HepG2 (cell line): ENCODE data around the gene ACTR3. TPM values are rescaled to one million over a fixed set of nuclear protein-coding genes. Genes with fewer than 3 reads are reported as not detected.

ENCODE experiments used
- ASH2L ChIP-seq: fragments of 300-600, 200-600 bp; sonication (generic); IDR thresholded peaks from 2 replicates; pipeline ENCODE4 v1.7.0; 2017; ENCODE audit warnings: low read depth, mild to moderate bottlenecking, moderate library complexity, mixed read lengths, low read length; ENCODE audit not compliant: insufficient read length
- ERF ChIP-seq: IDR thresholded peaks from 2 replicates; pipeline ENCODE4 v1.6.1; 2018; ENCODE audit warnings: missing biosample characterization, missing genetic modification reagents
- HMG20A ChIP-seq: IDR thresholded peaks from 2 replicates; pipeline ENCODE4 v1.6.1; 2016; ENCODE audit warnings: borderline replicate concordance
- KLF6 ChIP-seq: IDR thresholded peaks from 2 replicates; pipeline ENCODE4 v1.8.0; 2016; ENCODE audit warnings: missing biosample characterization, missing genetic modification reagents
- MAZ ChIP-seq, 2 experiments: sonication (generic) in 1 of 2; formaldehyde crosslinking in 1 of 2; IDR thresholded peaks; 2 replicates each; pipeline versions ENCODE4 v1.5.0 to v1.6.1; 2012 to 2020; ENCODE audit warnings: low read depth in 2 of 2, mild to moderate bottlenecking in 2 of 2, borderline replicate concordance in 1 of 2, improper control_type of control experiment in 1 of 2, low read length in 1 of 2, missing genetic modification reagents in 1 of 2, moderate library complexity in 1 of 2
- PAWR ChIP-seq: sonication (generic); formaldehyde crosslinking; IDR thresholded peaks from 2 replicates; pipeline ENCODE4 v1.4.0; 2020; ENCODE audit warnings: missing genetic modification reagents, mild to moderate bottlenecking, borderline replicate concordance
- RXRB ChIP-seq: IDR thresholded peaks from 2 replicates; pipeline ENCODE4 v1.6.1; 2016; ENCODE audit warnings: borderline replicate concordance, missing genetic modification reagents, missing compliant biosample characterization
- SKI ChIP-seq: fragments of 450-650 bp; IDR thresholded peaks from one replicate; pipeline ENCODE4 v1.6.1; 2018; ENCODE audit warnings: mild to moderate bottlenecking; ENCODE audit not compliant: partially characterized antibody
- SP1 ChIP-seq, 2 experiments: fragments of 450-650 bp in 1 of 2; sonication (generic) in 1 of 2; formaldehyde crosslinking in 1 of 2; IDR thresholded peaks; 2 replicates each; pipeline versions ENCODE4 v1.4.0 to v1.6.1; 2016 to 2020; ENCODE audit warnings: missing genetic modification reagents in 1 of 2
- STAT5B ChIP-seq: sonication (generic); formaldehyde crosslinking; IDR thresholded peaks from 2 replicates; pipeline ENCODE4 v1.4.0; 2020; ENCODE audit warnings: missing genetic modification reagents
- U2AF2 ChIP-seq: fragments of 200-400 bp; formaldehyde crosslinking; IDR thresholded peaks from 2 replicates; pipeline ENCODE4 v1.6.1; 2017; ENCODE audit warnings: low read depth, mild to moderate bottlenecking, low read length
- ZNF121 ChIP-seq: sonication (generic); formaldehyde crosslinking; IDR thresholded peaks from 2 replicates; pipeline ENCODE4 v1.5.0; 2020; ENCODE audit warnings: mild to moderate bottlenecking, missing genetic modification reagents
- ZNF124 ChIP-seq: sonication (generic); formaldehyde crosslinking; IDR thresholded peaks from 2 replicates; pipeline ENCODE4 v1.4.0; 2020; ENCODE audit warnings: missing genetic modification reagents
- ZNF235 ChIP-seq: sonication (generic); formaldehyde crosslinking; IDR thresholded peaks from 2 replicates; pipeline ENCODE4 v1.8.1; 2023; ENCODE audit warnings: mild to moderate bottlenecking, missing genetic modification reagents, borderline replicate concordance
- ZNF264 ChIP-seq: sonication (generic); formaldehyde crosslinking; IDR thresholded peaks from 2 replicates; pipeline ENCODE4 v1.4.0; 2020; ENCODE audit warnings: missing genetic modification reagents
- ZNF3 ChIP-seq: IDR thresholded peaks from 2 replicates; pipeline ENCODE4 v1.7.0; 2017; ENCODE audit warnings: inconsistent platforms
- ZNF749 ChIP-seq: sonication (generic); formaldehyde crosslinking; IDR thresholded peaks from 2 replicates; pipeline ENCODE4 v1.8.0; 2022; ENCODE audit warnings: mild to moderate bottlenecking, missing genetic modification reagents, moderate library complexity, borderline replicate concordance
- polyA plus RNA-seq, 8 experiments: library from polyadenylated mRNA; depleted of rRNA in 3 of 8; stranded (reverse) in 7 of 8; unstranded in 1 of 8; fragments of >200 nt; fragmentation: Illumina TruSeq in 4 of 8; extraction: Trizol in 4 of 8; gene quantifications; 2 replicates each; pipeline versions ENCODE4 v1.2.1 to v1.2.3, GENCODE V29; 2011 to 2016; ENCODE audit warnings: low read depth in 4 of 8, missing spikeins in 1 of 8, mixed read lengths in 1 of 8; ENCODE audit not compliant: insufficient read depth in 1 of 8
- total RNA-seq, 5 experiments: library from RNA; depleted of rRNA; stranded (reverse); fragments of >200 nt; fragmentation: Illumina TruSeq; extraction: Trizol; gene quantifications; 2 replicates each; pipeline ENCODE4 v1.2.3, GENCODE V29; 2016; ENCODE audit warnings: low read depth in 1 of 5
- TF ChIP-seq, protein P1 (sequence below): sonication (generic); formaldehyde crosslinking; IDR thresholded peaks from 2 replicates; pipeline ENCODE4 v1.5.0; 2020; ENCODE audit warnings: mild to moderate bottlenecking, missing genetic modification reagents, borderline replicate concordance
- TF ChIP-seq, protein P2 (sequence below): sonication (generic); formaldehyde crosslinking; IDR thresholded peaks from 2 replicates; pipeline ENCODE4 v1.4.0; 2020; ENCODE audit warnings: missing genetic modification reagents
- TF ChIP-seq, protein P3 (sequence below): sonication (generic); formaldehyde crosslinking; IDR thresholded peaks from 2 replicates; pipeline ENCODE4 v1.4.0; 2020; ENCODE audit warnings: missing genetic modification reagents
- TF ChIP-seq, protein P4 (sequence below): sonication (generic); formaldehyde crosslinking; IDR thresholded peaks from 2 replicates; pipeline ENCODE4 v1.8.1; 2023; ENCODE audit warnings: mild to moderate bottlenecking, moderate library complexity, missing genetic modification reagents

ACTR3 gene
- total and polyA plus RNA-seq, 2 of the 13 experiments (the other 11 are each of a cell fraction or from before 2014, with no cell fraction given), result 123 to 225 TPM

DNA sequence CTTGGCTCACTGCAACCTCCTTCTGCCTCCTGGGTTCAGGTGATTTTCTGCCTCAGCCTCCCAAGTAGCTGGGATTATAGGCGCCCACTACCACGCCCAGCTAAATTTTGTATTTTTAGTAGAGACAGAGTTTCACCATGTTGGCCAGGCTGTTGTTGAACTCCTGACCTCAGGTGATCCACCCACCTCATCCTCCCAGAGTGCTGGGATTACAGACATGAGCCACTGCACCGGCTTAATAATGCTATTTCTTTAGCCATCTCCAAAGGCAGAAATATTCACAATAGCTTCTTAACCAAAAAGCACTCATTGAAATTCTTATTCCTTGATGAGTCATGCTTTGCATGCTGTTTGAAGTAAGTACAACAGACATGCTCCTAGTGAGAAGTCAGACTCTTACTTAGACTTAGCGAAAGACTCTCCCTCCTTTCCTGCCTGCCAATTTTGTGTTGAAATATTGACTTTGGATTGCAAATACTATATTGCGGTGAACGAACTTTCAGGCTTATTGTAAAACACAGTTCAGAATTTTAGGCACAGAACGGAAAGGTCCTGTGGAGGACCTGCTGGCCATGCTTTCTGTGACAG lies 4.4 kb downstream of the ACTR3 start (continued):
- TF ChIP-seq, protein P1, sequence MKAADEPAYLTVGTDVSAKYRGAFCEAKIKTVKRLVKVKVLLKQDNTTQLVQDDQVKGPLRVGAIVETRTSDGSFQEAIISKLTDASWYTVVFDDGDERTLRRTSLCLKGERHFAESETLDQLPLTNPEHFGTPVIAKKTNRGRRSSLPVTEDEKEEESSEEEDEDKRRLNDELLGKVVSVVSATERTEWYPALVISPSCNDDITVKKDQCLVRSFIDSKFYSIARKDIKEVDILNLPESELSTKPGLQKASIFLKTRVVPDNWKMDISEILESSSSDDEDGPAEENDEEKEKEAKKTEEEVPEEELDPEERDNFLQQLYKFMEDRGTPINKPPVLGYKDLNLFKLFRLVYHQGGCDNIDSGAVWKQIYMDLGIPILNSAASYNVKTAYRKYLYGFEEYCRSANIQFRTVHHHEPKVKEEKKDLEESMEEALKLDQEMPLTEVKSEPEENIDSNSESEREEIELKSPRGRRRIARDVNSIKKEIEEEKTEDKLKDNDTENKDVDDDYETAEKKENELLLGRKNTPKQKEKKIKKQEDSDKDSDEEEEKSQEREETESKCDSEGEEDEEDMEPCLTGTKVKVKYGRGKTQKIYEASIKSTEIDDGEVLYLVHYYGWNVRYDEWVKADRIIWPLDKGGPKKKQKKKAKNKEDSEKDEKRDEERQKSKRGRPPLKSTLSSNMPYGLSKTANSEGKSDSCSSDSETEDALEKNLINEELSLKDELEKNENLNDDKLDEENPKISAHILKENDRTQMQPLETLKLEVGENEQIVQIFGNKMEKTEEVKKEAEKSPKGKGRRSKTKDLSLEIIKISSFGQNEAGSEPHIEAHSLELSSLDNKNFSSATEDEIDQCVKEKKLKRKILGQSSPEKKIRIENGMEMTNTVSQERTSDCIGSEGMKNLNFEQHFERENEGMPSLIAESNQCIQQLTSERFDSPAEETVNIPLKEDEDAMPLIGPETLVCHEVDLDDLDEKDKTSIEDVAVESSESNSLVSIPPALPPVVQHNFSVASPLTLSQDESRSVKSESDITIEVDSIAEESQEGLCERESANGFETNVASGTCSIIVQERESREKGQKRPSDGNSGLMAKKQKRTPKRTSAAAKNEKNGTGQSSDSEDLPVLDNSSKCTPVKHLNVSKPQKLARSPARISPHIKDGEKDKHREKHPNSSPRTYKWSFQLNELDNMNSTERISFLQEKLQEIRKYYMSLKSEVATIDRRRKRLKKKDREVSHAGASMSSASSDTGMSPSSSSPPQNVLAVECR (CRISPR knock-in tag), result peak; percentile 43; the same call in 1 of the 2 replicates
- 0 out of 2 replicates have a peak, but pooled peaks have one; percentile 22 for TF ChIP-seq KLF6 (CRISPR knock-in tag)
- TF ChIP-seq HMG20A (CRISPR knock-in tag), result peak; percentile 72
- TF ChIP-seq ZNF121 (CRISPR knock-in tag), result peak; percentile 55; the same call in 1 of the 2 replicates
- TF ChIP-seq, protein P2, sequence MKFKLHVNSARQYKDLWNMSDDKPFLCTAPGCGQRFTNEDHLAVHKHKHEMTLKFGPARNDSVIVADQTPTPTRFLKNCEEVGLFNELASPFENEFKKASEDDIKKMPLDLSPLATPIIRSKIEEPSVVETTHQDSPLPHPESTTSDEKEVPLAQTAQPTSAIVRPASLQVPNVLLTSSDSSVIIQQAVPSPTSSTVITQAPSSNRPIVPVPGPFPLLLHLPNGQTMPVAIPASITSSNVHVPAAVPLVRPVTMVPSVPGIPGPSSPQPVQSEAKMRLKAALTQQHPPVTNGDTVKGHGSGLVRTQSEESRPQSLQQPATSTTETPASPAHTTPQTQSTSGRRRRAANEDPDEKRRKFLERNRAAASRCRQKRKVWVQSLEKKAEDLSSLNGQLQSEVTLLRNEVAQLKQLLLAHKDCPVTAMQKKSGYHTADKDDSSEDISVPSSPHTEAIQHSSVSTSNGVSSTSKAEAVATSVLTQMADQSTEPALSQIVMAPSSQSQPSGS (CRISPR knock-in tag), result 0 out of 2 replicates have a peak, but pooled peaks have one; percentile 13
- 0 out of 2 replicates have a peak, but pooled peaks have one; percentile 36 for TF ChIP-seq ERF (CRISPR knock-in tag)
- TF ChIP-seq ZNF235 (CRISPR knock-in tag), result no peak
- TF ChIP-seq MAZ (IDR thresholded peaks at IDR 0.05; ENCODE audit: borderline replicate concordance, low read depth, low read length), result no peak
- TF ChIP-seq MAZ (CRISPR knock-in tag; IDR thresholded peaks at IDR 0.05; ENCODE audit: low read depth), result 0 out of 2 replicates have a peak, but pooled peaks have one; percentile 25
- TF ChIP-seq ZNF749, result no peak
- peak; percentile 80 for TF ChIP-seq RXRB (CRISPR knock-in tag)
- TF ChIP-seq U2AF2, result no peak
- no peak for TF ChIP-seq STAT5B
- no peak for TF ChIP-seq PAWR (CRISPR knock-in tag)
- TF ChIP-seq ASH2L, result peak; percentile 53
- TF ChIP-seq, protein P3, sequence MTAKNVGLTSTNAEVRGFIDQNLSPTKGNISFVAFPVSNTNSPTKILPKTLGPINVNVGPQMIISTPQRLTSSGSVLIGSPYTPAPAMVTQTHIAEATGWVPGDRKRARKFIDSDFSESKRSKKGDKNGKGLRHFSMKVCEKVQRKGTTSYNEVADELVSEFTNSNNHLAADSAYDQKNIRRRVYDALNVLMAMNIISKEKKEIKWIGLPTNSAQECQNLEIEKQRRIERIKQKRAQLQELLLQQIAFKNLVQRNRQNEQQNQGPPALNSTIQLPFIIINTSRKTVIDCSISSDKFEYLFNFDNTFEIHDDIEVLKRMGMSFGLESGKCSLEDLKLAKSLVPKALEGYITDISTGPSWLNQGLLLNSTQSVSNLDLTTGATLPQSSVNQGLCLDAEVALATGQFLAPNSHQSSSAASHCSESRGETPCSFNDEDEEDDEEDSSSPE, result 0 out of 2 replicates have a peak, but pooled peaks have one; percentile 41
- no peak for TF ChIP-seq SP1 (IDR thresholded peaks at IDR 0.05)
- no peak for TF ChIP-seq SP1 (CRISPR knock-in tag; IDR thresholded peaks at IDR 0.05)
- 0 out of 2 replicates have a peak, but pooled peaks have one; percentile 59 for TF ChIP-seq ZNF3 (CRISPR knock-in tag)
- TF ChIP-seq SKI, result peak; percentile 52
- peak; percentile 82; the same call in 1 of the 2 replicates for TF ChIP-seq ZNF264
- TF ChIP-seq, protein P4, sequence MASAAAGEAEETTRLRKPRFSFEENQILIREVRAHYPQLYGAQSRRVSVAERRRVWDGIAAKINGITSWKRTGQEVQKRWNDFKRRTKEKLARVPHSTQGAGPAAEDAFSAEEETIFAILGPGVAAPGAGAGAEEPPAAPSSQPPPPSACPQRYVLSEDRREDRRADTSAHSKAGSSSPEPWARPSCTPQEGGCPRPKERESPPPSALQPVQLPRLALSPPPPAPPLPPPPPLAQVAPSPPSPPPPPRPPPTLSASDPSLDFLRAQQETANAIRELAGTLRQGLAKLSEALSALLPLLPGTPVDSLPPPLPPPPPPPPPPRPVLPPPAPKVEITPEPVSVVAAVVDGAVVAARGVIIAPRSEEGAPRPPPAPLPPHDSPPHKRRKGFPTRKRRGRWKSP (CRISPR knock-in tag), result peak; percentile 59; the same call in 1 of the 2 replicates
- TF ChIP-seq ZNF124 (CRISPR knock-in tag), result 0 out of 2 replicates have a peak, but pooled peaks have one; percentile 10
